ENCODE data around the gene GLI3. TPM values are rescaled to one million over a fixed set of nuclear protein-coding genes. Genes with fewer than 3 reads are reported as not detected.

The GLI3 gene
- total and polyA plus RNA-seq, 4 experiments from 2014 or later = 0.06 to 0.13 TPM; not detected in 2

DNA sequence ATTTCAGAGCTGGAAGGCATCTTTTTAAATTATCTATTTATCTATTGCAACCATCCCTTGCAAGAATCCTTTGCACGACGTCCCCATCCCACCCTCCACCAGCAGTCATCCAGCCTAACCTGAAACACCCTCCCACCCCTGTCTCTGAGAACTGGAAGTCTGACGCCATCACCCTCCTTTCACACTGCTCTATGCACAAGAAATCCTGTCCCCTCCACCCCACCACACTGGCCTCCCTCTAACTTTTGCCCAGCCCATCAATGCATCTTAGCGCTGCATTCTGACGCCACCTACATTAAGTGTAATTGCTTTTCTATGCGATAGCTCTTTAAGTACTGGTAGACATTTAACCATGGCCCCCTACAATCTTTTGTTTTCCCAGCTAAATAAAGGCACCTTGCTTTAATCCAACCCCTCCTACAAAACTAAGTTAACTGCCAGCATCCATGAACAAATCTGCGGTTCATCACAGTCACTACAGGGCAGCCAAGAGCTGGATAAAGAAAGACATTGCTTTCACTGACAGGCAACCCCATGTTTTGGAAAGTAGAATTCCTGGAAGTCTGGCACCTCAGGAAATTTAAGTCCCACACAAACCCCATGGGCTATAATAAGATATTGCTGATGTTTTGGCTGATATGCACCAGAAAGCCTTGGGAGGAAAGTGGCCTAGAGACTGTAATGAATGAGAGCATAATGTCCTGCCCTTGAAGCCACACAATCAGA lies 128.0 kb downstream of the GLI3 start:
- Histone ChIP-seq H3K36me3 (ENCODE audit: insufficient read depth, low read length) (no peaks in the 10 kb centered on the region), H3K4me1 (ENCODE audit: insufficient read depth, low read length) (no peaks in the 10 kb centered on the region), H3K27ac (ENCODE audit: low read depth, low read length) (no peak overlapping the region), H3K9me3 (ENCODE audit: control insufficient read depth in 1 of 2, low read length in 2 of 2) (no peaks in the 10 kb centered on the region), H3K4me3 (ENCODE audit: low read length in 2 of 2) (no peak overlapping the region), H3K27me3 (ENCODE audit: insufficient read depth, low read length) (no peaks in the 10 kb centered on the region)
- H3K9me3 Mint-ChIP-seq = peaks cover 0 to 4% (median 0%) of the 10 kb centered on the region in 8 donors
- H3K4me3 Mint-ChIP-seq = no peak overlapping the region
- intact Hi-C loops (cut with micrococcal nuclease) = no loop called here
- POLR2A ChIA-PET (ENCODE audit: partially characterized antibody) = no interaction called here
- no peaks in the 10 kb centered on the region for H3K36me3 Mint-ChIP-seq
- CTCF ChIA-PET (ENCODE audit: partially characterized antibody) = interaction anchor here (1.2 kb wide), 1 partner anchor 12 kb away, joined by 4 read pairs; no protein-coding TSS in a partner anchor
- H3K27me3 Mint-ChIP-seq = peaks cover 2% of the 10 kb centered on the region in 2 donors
- H3K4me1 Mint-ChIP-seq = no peaks in the 10 kb centered on the region
- DNase-seq = no peak
- H3K27ac Mint-ChIP-seq = no peak overlapping the region

GRCh38 chr7:42107484-42108240 lies 129.3 kb downstream of the GLI3 start:
- no peak overlapping the region for H3K4me3 Mint-ChIP-seq
- H3K27ac ChIP-seq (ENCODE audit: low read depth, low read length) = no peak overlapping the region
- ChIA-PET CTCF (ENCODE audit: partially characterized antibody) (no interaction called here), POLR2A (ENCODE audit: partially characterized antibody) (no interaction called here)
- no peaks in the 10 kb centered on the region for H3K4me1 Mint-ChIP-seq
- no peak overlapping the region for H3K27ac Mint-ChIP-seq
- no peak overlapping the region for H3K4me3 ChIP-seq (ENCODE audit: low read length in 2 of 2)
- peaks cover 0 to 4% (median 0%) of the 10 kb centered on the region in 8 donors for H3K9me3 Mint-ChIP-seq
- DNase-seq = no peak
- H3K27me3 ChIP-seq (ENCODE audit: insufficient read depth, low read length) = no peaks in the 10 kb centered on the region
- H3K36me3 ChIP-seq (ENCODE audit: insufficient read depth, low read length) = no peaks in the 10 kb centered on the region
- no peaks in the 10 kb centered on the region for H3K9me3 ChIP-seq (ENCODE audit: control insufficient read depth in 1 of 2, low read length in 2 of 2)
- intact Hi-C loops (cut with micrococcal nuclease) = no loop called here
- no peaks in the 10 kb centered on the region for H3K36me3 Mint-ChIP-seq
- H3K27me3 Mint-ChIP-seq = peaks cover 2% of the 10 kb centered on the region in 2 donors
- no peaks in the 10 kb centered on the region for H3K4me1 ChIP-seq (ENCODE audit: insufficient read depth, low read length)

- H3K27me3 ChIP-seq (ENCODE audit: insufficient read depth, low read length) = no peaks in the 10 kb centered on the region
- ChIA-PET POLR2A (ENCODE audit: partially characterized antibody) (no interaction called here), CTCF (ENCODE audit: partially characterized antibody) (no interaction called here)
- Mint-ChIP-seq H3K9me3 (peaks cover 0 to 4% (median 0%) of the 10 kb centered on the region in 8 donors), H3K36me3 (no peaks in the 10 kb centered on the region), H3K4me1 (no peaks in the 10 kb centered on the region), H3K27me3 (peaks cover 2% of the 10 kb centered on the region in 2 donors), H3K27ac (no peak overlapping the region), H3K4me3 (no peak overlapping the region)
- H3K4me1 ChIP-seq (ENCODE audit: insufficient read depth, low read length) = no peaks in the 10 kb centered on the region
- intact Hi-C loops (cut with micrococcal nuclease) = no loop called here
- no peak overlapping the region for H3K27ac ChIP-seq (ENCODE audit: low read depth, low read length)
- no peak overlapping the region for H3K4me3 ChIP-seq (ENCODE audit: low read length in 2 of 2)
- no peaks in the 10 kb centered on the region for H3K36me3 ChIP-seq (ENCODE audit: insufficient read depth, low read length)
- no peak for DNase-seq
- no peaks in the 10 kb centered on the region for H3K9me3 ChIP-seq (ENCODE audit: control insufficient read depth in 1 of 2, low read length in 2 of 2)
These were observed 130.4 kb downstream of the GLI3 start for GRCh38 chr7:42106562-42106961.

- H3K27ac ChIP-seq (ENCODE audit: low read depth, low read length) = no peak overlapping the region
- ChIA-PET POLR2A (ENCODE audit: partially characterized antibody) (no interaction called here), CTCF (ENCODE audit: partially characterized antibody) (no interaction called here)
- no peak overlapping the region for H3K4me3 Mint-ChIP-seq
- no peaks in the 10 kb centered on the region for H3K4me1 ChIP-seq (ENCODE audit: insufficient read depth, low read length)
- no peaks in the 10 kb centered on the region for H3K36me3 Mint-ChIP-seq
- no peak overlapping the region for H3K4me3 ChIP-seq (ENCODE audit: low read length in 2 of 2)
- H3K9me3 ChIP-seq (ENCODE audit: control insufficient read depth in 1 of 2, low read length in 2 of 2) = no peaks in the 10 kb centered on the region
- no peaks in the 10 kb centered on the region for H3K27me3 ChIP-seq (ENCODE audit: insufficient read depth, low read length)
- DNase-seq = no peak
- peaks cover 0 to 4% (median 0%) of the 10 kb centered on the region in 8 donors for H3K9me3 Mint-ChIP-seq
- peaks cover 2% of the 10 kb centered on the region in 2 donors for H3K27me3 Mint-ChIP-seq
- no peaks in the 10 kb centered on the region for H3K36me3 ChIP-seq (ENCODE audit: insufficient read depth, low read length)
- intact Hi-C loops (cut with micrococcal nuclease) = no loop called here
- no peak overlapping the region for H3K27ac Mint-ChIP-seq
- H3K4me1 Mint-ChIP-seq = no peaks in the 10 kb centered on the region
These were observed 131.3 kb downstream of the GLI3 start for GRCh38 chr7:42105554-42106358.

GRCh38 chr7:42104694-42105093 lies 132.3 kb downstream of the GLI3 start:
- Histone ChIP-seq H3K9me3 (ENCODE audit: control insufficient read depth in 1 of 2, low read length in 2 of 2) (no peaks in the 10 kb centered on the region), H3K36me3 (ENCODE audit: insufficient read depth, low read length) (no peaks in the 10 kb centered on the region), H3K27ac (ENCODE audit: low read depth, low read length) (no peak overlapping the region), H3K27me3 (ENCODE audit: insufficient read depth, low read length) (no peaks in the 10 kb centered on the region), H3K4me1 (ENCODE audit: insufficient read depth, low read length) (no peaks in the 10 kb centered on the region), H3K4me3 (ENCODE audit: low read length in 2 of 2) (no peak overlapping the region)
- POLR2A ChIA-PET (ENCODE audit: partially characterized antibody) = no interaction called here
- H3K27me3 Mint-ChIP-seq = peaks cover 0 to 2% of the 10 kb centered on the region in 2 donors
- no peak overlapping the region for H3K4me3 Mint-ChIP-seq
- CTCF ChIA-PET (ENCODE audit: partially characterized antibody) = no interaction called here
- intact Hi-C loops (cut with micrococcal nuclease) = no loop called here
- H3K36me3 Mint-ChIP-seq = no peaks in the 10 kb centered on the region
- no peaks in the 10 kb centered on the region for H3K4me1 Mint-ChIP-seq
- no peak for DNase-seq
- peaks cover 0 to 4% (median 0%) of the 10 kb centered on the region in 8 donors for H3K9me3 Mint-ChIP-seq
- no peak overlapping the region for H3K27ac Mint-ChIP-seq

GRCh38 chr7:42104231-42104630 lies 132.8 kb downstream of the GLI3 start:
- H3K27ac Mint-ChIP-seq = no peak overlapping the region
- Histone ChIP-seq H3K9me3 (ENCODE audit: control insufficient read depth in 1 of 2, low read length in 2 of 2) (no peaks in the 10 kb centered on the region), H3K4me1 (ENCODE audit: insufficient read depth, low read length) (no peaks in the 10 kb centered on the region), H3K27me3 (ENCODE audit: insufficient read depth, low read length) (no peaks in the 10 kb centered on the region), H3K27ac (ENCODE audit: low read depth, low read length) (no peak overlapping the region), H3K4me3 (ENCODE audit: low read length in 2 of 2) (no peak overlapping the region), H3K36me3 (ENCODE audit: insufficient read depth, low read length) (no peaks in the 10 kb centered on the region)
- peaks cover 0 to 4% (median 0%) of the 10 kb centered on the region in 8 donors for H3K9me3 Mint-ChIP-seq
- H3K4me3 Mint-ChIP-seq = no peak overlapping the region
- ChIA-PET POLR2A (ENCODE audit: partially characterized antibody) (no interaction called here), CTCF (ENCODE audit: partially characterized antibody) (no interaction called here)
- no peaks in the 10 kb centered on the region for H3K4me1 Mint-ChIP-seq
- H3K27me3 Mint-ChIP-seq = peaks cover 0 to 2% of the 10 kb centered on the region in 2 donors
- intact Hi-C loops (cut with micrococcal nuclease) = no loop called here
- no peak for DNase-seq
- no peaks in the 10 kb centered on the region for H3K36me3 Mint-ChIP-seq

DNA sequence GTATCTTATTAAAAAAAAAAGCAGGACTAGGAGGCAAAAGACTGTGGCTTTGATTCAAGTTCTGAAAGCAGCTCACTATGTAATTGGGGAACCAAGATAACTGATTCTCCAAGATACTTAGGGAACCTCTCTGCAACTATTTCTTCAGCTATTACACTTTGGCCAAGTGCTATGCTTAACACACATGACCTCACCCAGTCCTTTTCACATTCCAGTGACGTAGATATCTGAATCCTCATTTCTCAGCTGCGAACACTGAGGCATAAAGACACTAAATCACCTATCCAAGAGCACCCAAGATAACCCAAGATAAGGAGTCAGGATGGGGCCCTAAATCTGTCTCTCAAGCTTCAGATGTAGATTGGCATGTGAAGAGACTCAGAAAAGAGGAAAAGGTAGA lies 133.6 kb downstream of the GLI3 start:
- no peaks in the 10 kb centered on the region for H3K27me3 ChIP-seq (ENCODE audit: insufficient read depth, low read length)
- ChIA-PET POLR2A (ENCODE audit: partially characterized antibody) (no interaction called here), CTCF (ENCODE audit: partially characterized antibody) (no interaction called here)
- intact Hi-C loops (cut with micrococcal nuclease) = no loop called here
- no peaks in the 10 kb centered on the region for H3K4me1 ChIP-seq (ENCODE audit: insufficient read depth, low read length)
- H3K27ac ChIP-seq (ENCODE audit: low read depth, low read length) = no peak overlapping the region
- H3K4me3 ChIP-seq (ENCODE audit: low read length in 2 of 2) = no peak overlapping the region
- no peak for DNase-seq
- Mint-ChIP-seq H3K9me3 (no peaks in the 10 kb centered on the region), H3K36me3 (no peaks in the 10 kb centered on the region), H3K4me1 (no peaks in the 10 kb centered on the region), H3K27me3 (no peaks in the 10 kb centered on the region), H3K27ac (no peak overlapping the region), H3K4me3 (no peak overlapping the region)
- H3K36me3 ChIP-seq (ENCODE audit: insufficient read depth, low read length) = no peaks in the 10 kb centered on the region
- H3K9me3 ChIP-seq (ENCODE audit: control insufficient read depth in 1 of 2, low read length in 2 of 2) = no peaks in the 10 kb centered on the region

Data from CD4-positive, alpha-beta memory T cell (primary cell).